Mucosa of rectum (tissue), 2 donors: Measurements from ENCODE around the gene HHAT.

Experiments
- H3K27ac ChIP-seq, 2 donors: one replicate each; pipeline ENCODE4 v1.7.0; 2013; ENCODE audit warnings: inconsistent platforms in 2 of 2, low read depth in 2 of 2, low read length in 2 of 2
- H3K27me3 ChIP-seq, 2 donors: one replicate each; pipeline ENCODE4 v1.7.0; 2013; ENCODE audit warnings: low read length in 2 of 2; ENCODE audit not compliant: control insufficient read depth in 2 of 2, insufficient read depth in 2 of 2
- H3K36me3 ChIP-seq, 2 donors: one replicate each; pipeline ENCODE4 v1.7.0; 2013; ENCODE audit warnings: low read length in 2 of 2; ENCODE audit not compliant: control insufficient read depth in 2 of 2, insufficient read depth in 2 of 2
- H3K4me1 ChIP-seq, 2 donors: one replicate each; pipeline ENCODE4 v1.7.0; 2013; ENCODE audit warnings: low read length in 2 of 2, mild to moderate bottlenecking in 1 of 2; ENCODE audit not compliant: control insufficient read depth in 2 of 2, insufficient read depth in 2 of 2
- H3K4me3 ChIP-seq, 2 donors: one replicate each; pipeline ENCODE4 v1.7.0; 2013; ENCODE audit warnings: low read length in 2 of 2
- H3K9ac ChIP-seq, 2 donors: one replicate each; pipeline ENCODE4 v1.7.0; 2013; ENCODE audit warnings: low read length in 2 of 2, low read depth in 1 of 2, mild to moderate bottlenecking in 1 of 2
- H3K9me3 ChIP-seq, 2 donors: one replicate each; pipeline ENCODE4 v1.7.0; 2013; ENCODE audit warnings: low read length in 2 of 2; ENCODE audit not compliant: control insufficient read depth in 2 of 2
- donor health status: healthy.
- donor health status: Normal muscosa, but diverticular disease.

Gene HHAT

GRCh38 chr1:210296682-210297081 is 32.0 kb upstream of the HHAT start:
- Histone ChIP-seq H3K27ac (no peak overlapping the region), H3K4me3 (no peak overlapping the region), H3K4me1 (peaks cover 3 to 11% of the 10 kb centered on the region in 2 donors), H3K27me3 (peaks cover 0 to 2% of the 10 kb centered on the region in 2 donors), H3K9me3 (no peaks in the 10 kb centered on the region), H3K9ac (no peak overlapping the region), H3K36me3 (no peaks in the 10 kb centered on the region)

- no peaks in the 10 kb centered on the region for H3K9me3 ChIP-seq
- H3K4me3 ChIP-seq = no peak overlapping the region
- no peaks in the 10 kb centered on the region for H3K36me3 ChIP-seq
- no peak overlapping the region for H3K9ac ChIP-seq
- peaks cover 0 to 2% of the 10 kb centered on the region in 2 donors for H3K27me3 ChIP-seq
- H3K27ac ChIP-seq = no peak overlapping the region
- H3K4me1 ChIP-seq = peaks cover 0 to 3% of the 10 kb centered on the region in 2 donors
Observed at GRCh38 chr1:210298296-210298695, 30.4 kb upstream of the HHAT start.

DNA sequence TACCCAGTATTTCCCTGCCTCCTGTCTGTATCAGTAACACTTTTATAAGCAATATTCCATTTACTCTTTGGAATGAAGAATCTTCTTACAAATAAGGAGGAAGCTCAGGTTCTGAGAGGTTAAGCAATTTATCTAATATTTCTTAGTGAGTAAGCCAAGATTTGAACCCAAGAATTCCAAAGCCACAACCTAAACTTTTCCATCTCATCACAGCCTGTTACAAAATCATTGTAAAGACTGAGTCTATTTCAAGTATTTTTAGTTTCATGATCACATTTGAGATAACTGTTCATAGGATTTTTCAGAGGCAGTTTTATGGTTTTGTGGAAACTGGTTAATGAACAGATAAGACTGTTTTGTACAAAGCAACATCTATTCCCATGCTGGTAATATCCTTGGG is 29.8 kb upstream of the HHAT start:
- Histone ChIP-seq H3K9ac (no peak overlapping the region), H3K27me3 (peaks cover 0 to 2% of the 10 kb centered on the region in 2 donors), H3K27ac (no peak overlapping the region), H3K9me3 (no peaks in the 10 kb centered on the region), H3K4me1 (peaks cover 0 to 3% of the 10 kb centered on the region in 2 donors), H3K4me3 (no peak overlapping the region), H3K36me3 (no peaks in the 10 kb centered on the region)

DNA sequence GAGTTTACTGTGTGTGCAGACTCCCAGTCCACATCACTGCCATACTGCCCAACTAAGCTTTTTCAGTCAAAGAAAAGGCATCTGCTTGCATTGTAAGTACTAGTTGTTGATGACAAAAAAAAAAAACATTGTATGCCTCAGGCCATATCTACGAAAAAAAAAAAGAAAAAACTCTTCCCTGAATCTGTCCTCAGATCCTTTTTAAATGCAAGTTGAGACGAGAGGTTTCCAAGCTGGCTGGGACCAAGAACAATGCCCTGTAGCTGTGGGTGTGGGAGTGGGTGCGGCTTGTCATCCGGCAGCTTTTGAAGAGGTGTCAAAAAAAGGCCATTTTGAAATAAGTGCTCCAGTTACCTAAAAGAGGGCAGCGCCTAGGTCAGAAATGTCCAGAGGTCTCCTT is 29.2 kb upstream of the HHAT start:
- H3K27me3 ChIP-seq = peaks cover 0 to under 1% of the 10 kb centered on the region in 2 donors
- no peak overlapping the region for H3K9ac ChIP-seq
- no peaks in the 10 kb centered on the region for H3K9me3 ChIP-seq
- no peaks in the 10 kb centered on the region for H3K36me3 ChIP-seq
- H3K4me1 ChIP-seq = peaks cover 0 to 2% of the 10 kb centered on the region in 2 donors
- H3K27ac ChIP-seq = no peak overlapping the region
- no peak overlapping the region for H3K4me3 ChIP-seq

DNA sequence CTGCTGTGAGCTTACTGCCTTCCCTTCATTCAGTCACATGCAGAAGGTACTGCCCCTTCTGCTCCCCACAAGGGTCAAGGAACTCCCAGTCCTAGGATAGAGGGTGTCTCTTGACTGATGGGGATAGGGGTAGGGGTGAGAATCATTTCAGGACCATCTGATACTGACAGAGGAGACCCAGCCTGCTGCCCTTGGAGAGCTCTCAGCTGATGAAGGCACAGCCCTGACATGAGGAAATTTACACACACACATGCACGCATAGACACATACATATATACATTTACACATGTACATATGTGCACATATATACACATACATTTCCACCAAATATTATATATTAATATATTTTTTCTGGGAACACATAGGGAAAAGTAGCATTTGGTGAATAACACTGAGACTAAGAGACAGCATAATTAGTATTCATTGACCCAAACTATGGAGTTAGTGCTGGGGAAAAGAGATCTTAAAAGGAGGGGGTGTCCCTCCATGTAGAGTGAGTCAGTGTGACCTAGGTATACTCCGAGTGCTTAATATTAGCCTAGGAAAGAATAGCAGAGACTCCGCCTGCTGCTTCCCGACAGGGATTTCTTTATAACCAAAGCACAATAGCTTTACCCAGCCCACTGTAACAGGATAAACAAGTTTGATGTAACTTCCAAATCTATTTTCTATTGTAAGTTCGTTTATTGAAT is 27.6 kb upstream of the HHAT start:
- no peak overlapping the region for H3K4me3 ChIP-seq
- no peaks in the 10 kb centered on the region for H3K9me3 ChIP-seq
- no peaks in the 10 kb centered on the region for H3K4me1 ChIP-seq
- no peak overlapping the region for H3K9ac ChIP-seq
- H3K27me3 ChIP-seq = no peaks in the 10 kb centered on the region
- H3K27ac ChIP-seq = no peak overlapping the region
- no peaks in the 10 kb centered on the region for H3K36me3 ChIP-seq

- Histone ChIP-seq H3K9me3 (no peaks in the 10 kb centered on the region), H3K36me3 (no peaks in the 10 kb centered on the region), H3K27ac (no peak overlapping the region), H3K4me3 (no peak overlapping the region), H3K4me1 (no peaks in the 10 kb centered on the region), H3K27me3 (no peaks in the 10 kb centered on the region), H3K9ac (no peak overlapping the region)
Observed at GRCh38 chr1:210301615-210302000, 27.1 kb upstream of the HHAT start.

- Histone ChIP-seq H3K36me3 (no peaks in the 10 kb centered on the region), H3K4me1 (no peaks in the 10 kb centered on the region), H3K4me3 (no peak overlapping the region), H3K9me3 (no peaks in the 10 kb centered on the region), H3K9ac (no peak overlapping the region), H3K27ac (no peak overlapping the region), H3K27me3 (no peaks in the 10 kb centered on the region)
Observed at GRCh38 chr1:210302501-210302900, 26.2 kb upstream of the HHAT start.

GRCh38 chr1:210303391-210303790 is 25.3 kb upstream of the HHAT start:
- H3K27me3 ChIP-seq = no peaks in the 10 kb centered on the region
- H3K27ac ChIP-seq = no peak overlapping the region
- H3K4me3 ChIP-seq = no peak overlapping the region
- H3K4me1 ChIP-seq = no peaks in the 10 kb centered on the region
- no peaks in the 10 kb centered on the region for H3K9me3 ChIP-seq
- H3K36me3 ChIP-seq = no peaks in the 10 kb centered on the region
- no peak overlapping the region for H3K9ac ChIP-seq

DNA sequence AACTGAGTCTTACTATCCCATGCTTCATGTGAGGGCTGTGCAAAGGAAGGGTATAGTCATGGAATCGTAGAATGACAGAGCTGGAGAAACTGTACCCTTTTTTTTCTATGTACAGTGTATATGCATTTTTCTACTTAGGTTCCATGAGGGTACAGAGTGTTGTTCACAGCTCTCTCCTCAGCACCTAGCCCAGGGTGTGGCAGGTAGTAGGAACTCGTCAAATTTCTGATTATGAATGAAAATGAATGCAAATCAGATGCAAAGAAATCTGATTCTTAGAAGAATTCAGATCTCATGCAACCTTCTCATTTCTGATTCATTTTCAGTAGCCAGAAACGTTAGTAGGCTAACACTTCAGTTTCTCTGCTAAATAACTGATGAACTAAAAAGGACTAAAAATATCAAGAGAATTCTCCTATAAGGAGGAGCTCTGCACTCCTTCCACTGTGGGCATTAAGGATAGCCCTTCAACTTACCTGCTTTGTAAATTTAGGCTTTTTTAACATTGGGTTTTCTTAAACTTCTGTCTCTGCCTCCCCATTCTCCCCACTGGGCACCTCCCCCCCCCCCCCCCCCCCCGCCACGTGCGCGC is 18.0 kb upstream of the HHAT start:
- peaks cover 0 to 4% of the 10 kb centered on the region in 2 donors for H3K27me3 ChIP-seq
- no peaks in the 10 kb centered on the region for H3K36me3 ChIP-seq
- no peak overlapping the region for H3K27ac ChIP-seq
- H3K4me3 ChIP-seq = no peak overlapping the region
- H3K9me3 ChIP-seq = no peaks in the 10 kb centered on the region
- peaks cover 0 to 3% of the 10 kb centered on the region in 2 donors for H3K4me1 ChIP-seq
- H3K9ac ChIP-seq = no peak overlapping the region

DNA sequence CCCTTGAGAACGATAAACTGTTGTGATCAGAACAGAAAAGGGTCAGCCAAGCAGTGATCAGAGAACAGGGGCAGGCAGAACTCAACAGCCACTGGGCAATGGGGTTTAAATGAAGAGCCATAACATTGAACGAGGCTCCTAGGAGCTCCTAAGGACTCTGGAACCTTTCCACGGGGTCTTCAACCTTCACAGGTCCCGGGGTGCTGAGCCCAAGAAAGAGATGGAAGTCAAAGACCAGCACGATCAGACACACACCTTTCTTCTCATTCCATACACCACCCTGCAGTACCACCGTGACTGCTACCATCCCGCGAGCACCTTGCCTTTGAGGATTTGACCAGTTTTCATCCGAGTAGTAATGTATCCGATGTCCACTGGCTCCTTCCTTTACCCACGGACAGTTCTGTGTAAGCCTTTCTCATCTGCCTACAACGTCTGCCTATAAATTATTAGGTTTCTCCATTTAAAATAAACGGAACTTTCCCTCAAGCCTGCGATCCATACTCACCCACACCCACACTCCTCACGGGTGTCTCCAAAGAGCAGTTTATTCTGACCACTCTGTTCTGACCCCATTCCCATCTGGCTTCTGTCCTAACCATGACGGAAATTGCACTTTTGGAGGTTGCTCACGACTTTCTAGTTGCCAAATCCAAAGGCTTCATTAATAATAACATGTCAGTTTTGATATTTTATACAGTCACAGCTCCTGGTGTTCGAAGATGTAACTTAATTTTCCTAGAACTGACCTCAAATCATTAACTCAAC is 16.8 kb upstream of the HHAT start:
- Histone ChIP-seq H3K4me3 (peak overlapping the region in 1 of 2 donors; percentile 41), H3K36me3 (no peaks in the 10 kb centered on the region), H3K27me3 (peaks cover 0 to 4% of the 10 kb centered on the region in 2 donors), H3K9me3 (no peaks in the 10 kb centered on the region), H3K4me1 (peaks cover 0 to 3% of the 10 kb centered on the region in 2 donors), H3K27ac (no peak overlapping the region), H3K9ac (no peak overlapping the region)
